HepG2 (cell line): Measurements from ENCODE around the gene KCNAB1. TPM values are rescaled to one million over a fixed set of nuclear protein-coding genes. Genes with fewer than 3 reads are reported as not detected.

Experiments
- ATAC-seq: fragments of 200-7000 bp; cut with Tn5 transposase; 3 replicates; pipeline ENCODE4 v1.9.1; 2020; ENCODE audit warnings: mild to moderate bottlenecking, moderate library complexity
- BruUV-seq: library from RNA; stranded (reverse); fragments of 400-500 nt; replicated peaks from 2 replicates; lab custom pipeline; 2021; lab: Mats Ljungman, UMichigan
- CTCF ChIA-PET: fragments of 300-600 bp; formaldehyde crosslinking; extraction: SDS; loops from one replicate; lab custom pipeline; 2021; ENCODE audit warnings: low total read pairs, inconsistent platforms, low intra/inter-chr PET ratio; lab: Yijun Ruan, JAX
- POLR2A ChIA-PET: fragments of 350-600 bp; sonication (Branson Sonifier 250); formaldehyde crosslinking; loops from one replicate; lab custom pipeline; 2020; ENCODE audit warnings: antibody characterized with exemption, inconsistent platforms; lab: Yijun Ruan, JAX
- DNase-seq: peaks from one replicate; pipeline ENCODE4 v3.0.0-alpha.2; 2015; ENCODE audit warnings: low spot score
- FAIRE-seq: peaks from 3 replicates; lab custom pipeline; 2011; peaks lifted over from hg19 to GRCh38; lab: Jason Lieb, UNC
- H2AFZ ChIP-seq: one replicate; pipeline ENCODE4 v1.6.1; 2011; ENCODE audit warnings: low read length, inconsistent platforms
- H3K27ac ChIP-seq: fragments of 300-600 bp; 3 replicates; pipeline ENCODE4 v1.8.0; 2011; ENCODE audit warnings: mixed run types, mild to moderate bottlenecking, mixed read lengths, low read length, inconsistent platforms; ENCODE audit not compliant: insufficient read depth; ENCODE audit errors: extremely low read length
- H3K27me3 ChIP-seq, 2 experiments: fragments of 200-600 bp in 1 of 2; 2 replicates in 1 of 2; 3 replicates in 1 of 2; pipeline versions ENCODE4 v1.6.0 to v1.8.0; 2011; ENCODE audit warnings: low read length in 2 of 2, mild to moderate bottlenecking in 2 of 2, moderate library complexity in 2 of 2, inconsistent platforms in 1 of 2; ENCODE audit not compliant: insufficient read depth in 2 of 2, control insufficient read depth in 1 of 2
- H3K36me3 ChIP-seq, 2 experiments: fragments of 200-600 bp in 1 of 2; replicated peaks in 1 of 2; 2 replicates in 1 of 2; 3 replicates in 1 of 2; pipeline versions ENCODE4 v1.5.1 to v1.8.0; 2011; ENCODE audit warnings: low read length in 2 of 2, inconsistent platforms in 1 of 2; ENCODE audit not compliant: insufficient read depth in 2 of 2, control insufficient read depth in 1 of 2
- H3K4me1 ChIP-seq: 2 replicates; pipeline ENCODE4 v1.5.1; 2012; ENCODE audit warnings: low read length, inconsistent platforms; ENCODE audit not compliant: insufficient read depth
- H3K4me2 ChIP-seq: 2 replicates; pipeline ENCODE4 v1.6.0; 2011; ENCODE audit warnings: low read depth, low read length, inconsistent platforms
- H3K4me3 ChIP-seq, 3 experiments: fragments of 200-600 bp in 1 of 3; sonication (generic), shearing (Covaris generic) in 1 of 3; replicated peaks in 1 of 3; 2 replicates each; pipeline ENCODE4 v1.5.1; 2011 to 2016; ENCODE audit warnings: low read length in 3 of 3, inconsistent platforms in 2 of 3, low read depth in 2 of 3, mild to moderate bottlenecking in 2 of 3, control low read depth in 1 of 3, mixed read lengths in 1 of 3; ENCODE audit not compliant: insufficient read depth in 1 of 3
- H3K79me2 ChIP-seq: one replicate; pipeline ENCODE4 v1.6.1; 2011; ENCODE audit warnings: low read length, inconsistent platforms; ENCODE audit not compliant: insufficient read depth
- H3K9ac ChIP-seq: 2 replicates; pipeline ENCODE4 v1.6.0; 2011; ENCODE audit warnings: mild to moderate bottlenecking, low read depth, low read length, inconsistent platforms; ENCODE audit not compliant: insufficient read depth
- H3K9me3 ChIP-seq: 2 replicates; pipeline ENCODE4 v1.5.1; 2012; ENCODE audit warnings: mild to moderate bottlenecking, low read length
- H4K20me1 ChIP-seq: 2 replicates; pipeline ENCODE4 v1.6.0; 2011; ENCODE audit warnings: inconsistent platforms, mild to moderate bottlenecking, low read length, moderate library complexity; ENCODE audit not compliant: insufficient read depth
- ATF7-NPFF ChIP-seq: sonication (generic); formaldehyde crosslinking; IDR thresholded peaks from 2 replicates; pipeline ENCODE4 v1.8.1; 2023; ENCODE audit warnings: mild to moderate bottlenecking, low read depth, missing genetic modification reagents, moderate library complexity
- CHD2 ChIP-seq: IDR thresholded peaks from 2 replicates; pipeline ENCODE4 v1.6.1; 2011; ENCODE audit warnings: low read depth, low read length, improper control_type of control experiment
- DR1 ChIP-seq: sonication (generic); formaldehyde crosslinking; IDR thresholded peaks from 2 replicates; pipeline ENCODE4 v1.8.0; 2021; ENCODE audit warnings: mild to moderate bottlenecking, missing genetic modification reagents, inconsistent platforms
- EED ChIP-seq: sonication (generic); formaldehyde crosslinking; IDR thresholded peaks from 2 replicates; pipeline ENCODE4 v1.5.0; 2020; ENCODE audit warnings: mild to moderate bottlenecking, missing genetic modification reagents
- HNF4G ChIP-seq, 2 experiments: sonication (generic) in 1 of 2; formaldehyde crosslinking in 1 of 2; IDR thresholded peaks; 2 replicates each; pipeline versions ENCODE4 v1.4.0 to v1.6.1; 2011 to 2020; ENCODE audit warnings: borderline replicate concordance in 2 of 2, low read depth in 2 of 2, mild to moderate bottlenecking in 2 of 2, low read length in 1 of 2, missing genetic modification reagents in 1 of 2, moderate library complexity in 1 of 2
- HOXD1 ChIP-seq: sonication (generic); formaldehyde crosslinking; IDR thresholded peaks from 2 replicates; pipeline ENCODE4 v1.5.0; 2020; ENCODE audit warnings: missing genetic modification reagents
- KDM5A ChIP-seq: fragments of 200-600 bp; sonication (generic); IDR thresholded peaks from 2 replicates; pipeline ENCODE4 v1.7.0; 2018; ENCODE audit warnings: antibody characterized with exemption, mild to moderate bottlenecking, low read length, borderline replicate concordance
- LCORL ChIP-seq, 2 experiments: fragments of 450-650 bp in 1 of 2; sonication (generic) in 1 of 2; formaldehyde crosslinking in 1 of 2; IDR thresholded peaks; 2 replicates each; pipeline versions ENCODE4 v1.5.0 to v1.6.1; 2017 to 2020; ENCODE audit warnings: antibody characterized with exemption in 1 of 2, missing genetic modification reagents in 1 of 2
- MLLT10 ChIP-seq: sonication (generic); formaldehyde crosslinking; IDR thresholded peaks from 2 replicates; pipeline ENCODE4 v1.4.0; 2020; ENCODE audit warnings: missing genetic modification reagents
- TBX2 ChIP-seq: sonication (generic); formaldehyde crosslinking; IDR thresholded peaks from 2 replicates; pipeline ENCODE4 v1.5.0; 2020; ENCODE audit warnings: missing genetic modification reagents, mild to moderate bottlenecking, borderline replicate concordance
- WIZ ChIP-seq: sonication (generic); formaldehyde crosslinking; IDR thresholded peaks from 2 replicates; pipeline ENCODE4 v1.5.1; 2020; ENCODE audit warnings: mild to moderate bottlenecking, missing genetic modification reagents
- ZNF101 ChIP-seq: sonication (generic); formaldehyde crosslinking; IDR thresholded peaks from 2 replicates; pipeline ENCODE4 v1.4.0; 2020; ENCODE audit warnings: mild to moderate bottlenecking, low read depth, missing genetic modification reagents, borderline replicate concordance
- ZNF224 ChIP-seq: sonication (generic); formaldehyde crosslinking; IDR thresholded peaks from 2 replicates; pipeline ENCODE4 v1.5.0; 2020; ENCODE audit warnings: mild to moderate bottlenecking, missing genetic modification reagents
- ZNF660 ChIP-seq: sonication (generic); formaldehyde crosslinking; IDR thresholded peaks from 2 replicates; pipeline ENCODE4 v1.5.1; 2020; ENCODE audit warnings: mild to moderate bottlenecking, low read depth, missing genetic modification reagents, borderline replicate concordance
- WGBS: methylation state at CpG from one replicate; pipeline ENCODE4 v1.1.6; 2017; ENCODE audit warnings: low lambda C conversion rate; 5-methylcytosine and 5-hydroxymethylcytosine counted together
- in situ Hi-C: cut with HindIII; loops from 2 replicates; pipeline ENCODE4 v1.10.0; 2017; ENCODE audit warnings: low pct_unique_long_range_greater_than_20kb; ENCODE audit not compliant: extremely low pct_ligation_motif_present
- intact Hi-C: fragments of 100-400 bp; cut with micrococcal nuclease; formaldehyde crosslinking; loops from one replicate; pipeline ENCODE4 v1.10.0; 2022; ENCODE audit not compliant: unreplicated experiment
- polyA plus RNA-seq, 8 experiments: library from polyadenylated mRNA; depleted of rRNA in 3 of 8; stranded (reverse) in 7 of 8; unstranded in 1 of 8; fragments of >200 nt; fragmentation: Illumina TruSeq in 4 of 8; extraction: Trizol in 4 of 8; gene quantifications; 2 replicates each; pipeline versions ENCODE4 v1.2.1 to v1.2.3, GENCODE V29; 2011 to 2016; ENCODE audit warnings: low read depth in 4 of 8, missing spikeins in 1 of 8, mixed read lengths in 1 of 8; ENCODE audit not compliant: insufficient read depth in 1 of 8
- total RNA-seq, 5 experiments: library from RNA; depleted of rRNA; stranded (reverse); fragments of >200 nt; fragmentation: Illumina TruSeq; extraction: Trizol; gene quantifications; 2 replicates each; pipeline ENCODE4 v1.2.3, GENCODE V29; 2016; ENCODE audit warnings: low read depth in 1 of 5
- TF ChIP-seq, protein P1 (sequence below): sonication (generic); formaldehyde crosslinking; conservative IDR thresholded peaks from 2 replicates; pipeline ENCODE4 v1.4.0; 2020; ENCODE audit warnings: missing genetic modification reagents
- TF ChIP-seq, protein P2 (sequence below): IDR thresholded peaks from 2 replicates; pipeline ENCODE4 v1.6.1; 2018; ENCODE audit warnings: missing genetic modification reagents, mild to moderate bottlenecking, missing compliant biosample characterization
- TF ChIP-seq, protein P3 (sequence below): IDR thresholded peaks from 2 replicates; pipeline ENCODE4 v1.6.1; 2012; ENCODE audit warnings: low read depth, low read length, improper control_type of control experiment
- TF ChIP-seq, protein P4 (sequence below): sonication (generic); formaldehyde crosslinking; IDR thresholded peaks from 2 replicates; pipeline ENCODE4 v1.8.0; 2022; ENCODE audit warnings: missing genetic modification reagents, low read depth, mild to moderate bottlenecking, borderline replicate concordance

KCNAB1 gene
- total and polyA plus RNA-seq, 2 of the 13 experiments (the other 11 are each of a cell fraction or from before 2014, with no cell fraction given) = not detected

DNA sequence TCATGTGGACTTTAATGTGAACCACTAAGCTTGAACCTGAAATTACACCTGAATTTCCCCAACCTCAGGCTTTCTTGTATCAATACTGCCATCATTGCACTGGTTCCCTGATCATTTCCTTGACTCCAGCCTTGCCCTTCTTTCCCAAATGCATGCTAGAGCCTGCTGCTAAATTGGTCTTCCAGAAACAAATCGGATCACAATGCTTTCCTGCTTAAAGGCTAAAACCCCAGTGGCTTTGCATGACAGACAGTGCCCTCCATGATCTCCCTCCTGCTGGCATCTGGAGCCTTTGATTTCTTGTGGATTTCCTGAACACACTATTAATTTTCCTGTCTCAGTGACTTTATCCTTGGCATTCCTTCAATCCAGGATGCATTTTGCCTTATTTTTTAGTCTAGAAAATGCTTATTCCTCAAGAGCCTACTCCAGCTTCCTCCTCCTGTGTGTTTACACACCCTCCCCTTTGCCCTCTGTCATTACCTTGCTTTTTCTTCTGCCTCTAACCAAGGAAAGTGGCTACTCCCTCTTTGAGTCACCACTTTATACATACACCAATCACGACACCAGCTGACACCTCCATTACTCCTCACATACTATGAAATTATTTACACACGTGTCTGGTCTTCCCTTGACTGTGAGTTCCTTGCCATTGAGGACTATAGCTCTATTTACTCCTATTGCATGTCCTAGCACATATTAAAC is 214.6 kb downstream of the KCNAB1 start:
- no peak overlapping the region for H3K9ac ChIP-seq
- H2AFZ ChIP-seq = no peak overlapping the region
- in situ Hi-C loops = no loop called here
- FAIRE-seq (no peak), DNase-seq (no peak), ATAC-seq (no peak)
- no peaks in the 10 kb centered on the region for H3K9me3 ChIP-seq
- H3K4me2 ChIP-seq = no peak overlapping the region
- no peaks in the 10 kb centered on the region for H3K36me3 ChIP-seq
- ChIA-PET POLR2A (no interaction called here), CTCF (no interaction called here)
- no peaks in the 10 kb centered on the region for H4K20me1 ChIP-seq
- no peak overlapping the region for H3K4me3 ChIP-seq
- 7% methylated on average over 3 of the region's 3 CpGs for WGBS
- intact Hi-C loops = no loop called here
- peaks cover 0 to 5% of the 10 kb centered on the region in 2 experiments; a peak in 1 of 5 replicates for H3K27me3 ChIP-seq
- BruUV-seq = no TSS peak
- no peak overlapping the region for H3K27ac ChIP-seq
- H3K79me2 ChIP-seq = no peaks in the 10 kb centered on the region
- no peaks in the 10 kb centered on the region for H3K4me1 ChIP-seq
- TF ChIP-seq DR1 (CRISPR knock-in tag) = no peak
- no peak for TF ChIP-seq MLLT10 (CRISPR knock-in tag)
- TF ChIP-seq ZNF224 = no peak
- no peak for TF ChIP-seq KDM5A
- no peak for TF ChIP-seq LCORL (IDR thresholded peaks at IDR 0.05)
- no peak for TF ChIP-seq LCORL (CRISPR knock-in tag; IDR thresholded peaks at IDR 0.05)
- TF ChIP-seq, protein P1, sequence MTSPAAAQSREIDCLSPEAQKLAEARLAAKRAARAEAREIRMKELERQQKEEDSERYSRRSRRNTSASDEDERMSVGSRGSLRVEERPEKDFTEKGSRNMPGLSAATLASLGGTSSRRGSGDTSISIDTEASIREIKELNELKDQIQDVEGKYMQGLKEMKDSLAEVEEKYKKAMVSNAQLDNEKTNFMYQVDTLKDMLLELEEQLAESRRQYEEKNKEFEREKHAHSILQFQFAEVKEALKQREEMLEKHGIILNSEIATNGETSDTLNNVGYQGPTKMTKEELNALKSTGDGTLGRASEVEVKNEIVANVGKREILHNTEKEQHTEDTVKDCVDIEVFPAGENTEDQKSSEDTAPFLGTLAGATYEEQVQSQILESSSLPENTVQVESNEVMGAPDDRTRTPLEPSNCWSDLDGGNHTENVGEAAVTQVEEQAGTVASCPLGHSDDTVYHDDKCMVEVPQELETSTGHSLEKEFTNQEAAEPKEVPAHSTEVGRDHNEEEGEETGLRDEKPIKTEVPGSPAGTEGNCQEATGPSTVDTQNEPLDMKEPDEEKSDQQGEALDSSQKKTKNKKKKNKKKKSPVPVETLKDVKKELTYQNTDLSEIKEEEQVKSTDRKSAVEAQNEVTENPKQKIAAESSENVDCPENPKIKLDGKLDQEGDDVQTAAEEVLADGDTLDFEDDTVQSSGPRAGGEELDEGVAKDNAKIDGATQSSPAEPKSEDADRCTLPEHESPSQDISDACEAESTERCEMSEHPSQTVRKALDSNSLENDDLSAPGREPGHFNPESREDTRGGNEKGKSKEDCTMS (CRISPR knock-in tag) = no peak
- TF ChIP-seq, protein P2, sequence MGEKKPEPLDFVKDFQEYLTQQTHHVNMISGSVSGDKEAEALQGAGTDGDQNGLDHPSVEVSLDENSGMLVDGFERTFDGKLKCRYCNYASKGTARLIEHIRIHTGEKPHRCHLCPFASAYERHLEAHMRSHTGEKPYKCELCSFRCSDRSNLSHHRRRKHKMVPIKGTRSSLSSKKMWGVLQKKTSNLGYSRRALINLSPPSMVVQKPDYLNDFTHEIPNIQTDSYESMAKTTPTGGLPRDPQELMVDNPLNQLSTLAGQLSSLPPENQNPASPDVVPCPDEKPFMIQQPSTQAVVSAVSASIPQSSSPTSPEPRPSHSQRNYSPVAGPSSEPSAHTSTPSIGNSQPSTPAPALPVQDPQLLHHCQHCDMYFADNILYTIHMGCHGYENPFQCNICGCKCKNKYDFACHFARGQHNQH (CRISPR knock-in tag) = no peak
- no peak for TF ChIP-seq ATF7-NPFF (CRISPR knock-in tag)
- TF ChIP-seq CHD2 = no peak
- no peak for TF ChIP-seq HNF4G (IDR thresholded peaks at IDR 0.05; ENCODE audit: borderline replicate concordance, low read depth, low read length)
- no peak for TF ChIP-seq HNF4G (CRISPR knock-in tag; IDR thresholded peaks at IDR 0.05; ENCODE audit: borderline replicate concordance, low read depth)
- no peak for TF ChIP-seq WIZ
- no peak for TF ChIP-seq HOXD1
- TF ChIP-seq, protein P3, sequence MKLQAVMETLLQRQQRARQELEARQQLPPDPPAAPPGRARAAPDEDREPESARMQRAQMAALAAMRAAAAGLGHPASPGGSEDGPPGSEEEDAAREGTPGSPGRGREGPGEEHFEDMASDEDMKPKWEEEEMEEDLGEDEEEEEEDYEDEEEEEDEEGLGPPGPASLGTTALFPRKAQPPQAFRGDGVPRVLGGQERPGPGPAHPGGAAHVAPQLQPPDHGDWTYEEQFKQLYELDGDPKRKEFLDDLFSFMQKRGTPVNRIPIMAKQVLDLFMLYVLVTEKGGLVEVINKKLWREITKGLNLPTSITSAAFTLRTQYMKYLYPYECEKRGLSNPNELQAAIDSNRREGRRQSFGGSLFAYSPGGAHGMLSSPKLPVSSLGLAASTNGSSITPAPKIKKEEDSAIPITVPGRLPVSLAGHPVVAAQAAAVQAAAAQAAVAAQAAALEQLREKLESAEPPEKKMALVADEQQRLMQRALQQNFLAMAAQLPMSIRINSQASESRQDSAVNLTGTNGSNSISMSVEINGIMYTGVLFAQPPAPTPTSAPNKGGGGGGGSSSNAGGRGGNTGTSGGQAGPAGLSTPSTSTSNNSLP = no peak
- no peak for TF ChIP-seq ZNF660 (CRISPR knock-in tag)
- TF ChIP-seq TBX2 (CRISPR knock-in tag) = no peak
- TF ChIP-seq, protein P4, sequence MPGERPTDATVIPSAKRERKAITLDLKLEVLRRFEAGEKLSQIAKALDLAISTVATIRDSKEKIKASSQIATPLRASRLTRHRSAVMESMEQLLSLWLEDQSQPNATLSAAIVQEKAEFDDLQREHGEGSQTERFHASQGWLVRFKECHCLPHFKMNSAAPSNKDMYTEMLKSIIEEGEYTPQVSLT (CRISPR knock-in tag) = no peak
- TF ChIP-seq ZNF101 (CRISPR knock-in tag) = no peak
- no peak for TF ChIP-seq EED
